HEK293 (cell line): ENCODE data around the gene SPG11.

Source experiments
- CTCF ChIP-seq: fragments of 450-650 bp; formaldehyde crosslinking; IDR thresholded peaks from 2 replicates; pipeline ENCODE4 v1.5.1; 2016; ENCODE audit warnings: missing biosample characterization, missing genetic modification characterization
- ELK4 ChIP-seq: IDR thresholded peaks from 2 replicates; pipeline ENCODE4 v1.6.1; 2011; ENCODE audit warnings: mild to moderate bottlenecking, low read depth, low read length, borderline replicate concordance
- MEIS1 ChIP-seq: sonication (generic); formaldehyde crosslinking; IDR thresholded peaks from 2 replicates; pipeline ENCODE4 v1.8.1; 2022; ENCODE audit warnings: missing genetic modification reagents, mild to moderate bottlenecking, borderline replicate concordance
- PRDM1 ChIP-seq: fragments of 450-650 bp; formaldehyde crosslinking; IDR thresholded peaks from 2 replicates; pipeline ENCODE4; 2016; ENCODE audit warnings: missing biosample characterization, missing genetic modification characterization
- REST ChIP-seq: fragments of 450-650 bp; formaldehyde crosslinking; IDR thresholded peaks from 2 replicates; pipeline ENCODE4 v1.5.1; 2016; ENCODE audit warnings: missing biosample characterization, missing genetic modification characterization
- ZBTB10 ChIP-seq: fragments of 450-650 bp; formaldehyde crosslinking; IDR thresholded peaks from 2 replicates; pipeline ENCODE4 v1.5.1; 2016; ENCODE audit warnings: missing biosample characterization, missing genetic modification characterization
- ZBTB26 ChIP-seq: fragments of 450-650 bp; formaldehyde crosslinking; optimal IDR thresholded peaks from 2 replicates; pipeline ENCODE3; 2016; ENCODE audit warnings: missing biosample characterization, mild to moderate bottlenecking, missing genetic modification characterization
- ZNF10 ChIP-seq: fragments of 450-650 bp; formaldehyde crosslinking; IDR thresholded peaks from 2 replicates; pipeline ENCODE4 v1.5.1; 2017; ENCODE audit warnings: missing biosample characterization, missing genetic modification characterization
- ZNF146 ChIP-seq: fragments of 450-650 bp; formaldehyde crosslinking; IDR thresholded peaks from 2 replicates; pipeline ENCODE4 v1.5.1; 2016; ENCODE audit warnings: missing biosample characterization, missing genetic modification characterization
- ZNF175 ChIP-seq: fragments of 450-650 bp; formaldehyde crosslinking; IDR thresholded peaks from 2 replicates; pipeline ENCODE4 v1.5.1; 2016; ENCODE audit warnings: missing biosample characterization, missing genetic modification characterization
- ZNF302 ChIP-seq: fragments of 450-650 bp; formaldehyde crosslinking; IDR thresholded peaks from 2 replicates; pipeline ENCODE4 v1.5.1; 2016; ENCODE audit warnings: missing biosample characterization, missing genetic modification characterization, low read depth
- ZNF324 ChIP-seq: fragments of 450-650 bp; formaldehyde crosslinking; IDR thresholded peaks from 2 replicates; pipeline ENCODE4 v1.5.1; 2016; ENCODE audit warnings: missing biosample characterization, missing genetic modification characterization
- ZNF391 ChIP-seq: fragments of 450-650 bp; formaldehyde crosslinking; IDR thresholded peaks from 2 replicates; pipeline ENCODE4 v1.5.1; 2016; ENCODE audit warnings: low read depth, missing biosample characterization, missing genetic modification characterization, borderline replicate concordance

GRCh38 chr15:44568338-44568737 lies 95.1 kb downstream of the SPG11 start:
- TF ChIP-seq CTCF (tag by site-specific recombination), result no peak
- TF ChIP-seq ZBTB26, result no peak
- no peak for TF ChIP-seq ZNF324 (tag by site-specific recombination)
- no peak for TF ChIP-seq ZNF10 (tag by site-specific recombination)
- no peak for TF ChIP-seq MEIS1 (CRISPR knock-in tag)
- no peak for TF ChIP-seq ELK4
- no peak for TF ChIP-seq ZNF302 (tag by site-specific recombination)
- no peak for TF ChIP-seq ZNF146 (tag by site-specific recombination)
- TF ChIP-seq PRDM1 (tag by site-specific recombination), result no peak
- no peak for TF ChIP-seq ZNF391
- TF ChIP-seq ZNF175, result no peak
- TF ChIP-seq ZBTB10 (tag by site-specific recombination), result no peak
- TF ChIP-seq REST (tag by site-specific recombination), result no peak
